DND-41 (cell line): Measurements from ENCODE around the gene CBARP.

Experiments used
- ATAC-seq: fragments of 200-7000 bp; cut with Tn5 transposase; 3 replicates; pipeline ENCODE4 v1.9.1; 2021; ENCODE audit warnings: low read depth; ENCODE audit not compliant: insufficient read depth
- DNase-seq: peaks from one replicate; pipeline ENCODE4 v3.0.0-alpha.2; 2020
- H2AFZ ChIP-seq: 2 replicates; pipeline ENCODE4 v1.6.0; 2012; ENCODE audit warnings: low read depth, low read length
- H3K27ac ChIP-seq: 2 replicates; pipeline ENCODE4 v1.5.1; 2012; ENCODE audit warnings: low read length, inconsistent platforms
- H3K27me3 ChIP-seq: fragments of 200-600 bp; sonication (generic); 2 replicates; pipeline ENCODE4 v1.6.0; 2012; ENCODE audit warnings: low read length, mild to moderate bottlenecking, inconsistent platforms; ENCODE audit not compliant: insufficient read depth, poor library complexity
- H3K36me3 ChIP-seq: 2 replicates; pipeline ENCODE4 v1.5.1; 2012; ENCODE audit warnings: low read length, inconsistent platforms; ENCODE audit not compliant: insufficient read depth
- H3K4me1 ChIP-seq: 2 replicates; pipeline ENCODE4 v1.5.1; 2012; ENCODE audit warnings: mild to moderate bottlenecking, low read length; ENCODE audit not compliant: insufficient read depth
- H3K4me2 ChIP-seq: 2 replicates; pipeline ENCODE4 v1.6.0; 2012; ENCODE audit warnings: mild to moderate bottlenecking, moderate library complexity, low read length, inconsistent platforms; ENCODE audit not compliant: insufficient read depth
- H3K4me3 ChIP-seq, 2 experiments: fragments of 200-600 bp in 1 of 2; shearing (Covaris generic) in 1 of 2; 2 replicates each; pipeline ENCODE4 v1.5.1; 2012 to 2016; ENCODE audit warnings: inconsistent platforms in 2 of 2, low read length in 2 of 2, mild to moderate bottlenecking in 2 of 2, low read depth in 1 of 2, moderate library complexity in 1 of 2
- H3K79me2 ChIP-seq: 2 replicates; pipeline ENCODE4 v1.6.0; 2012; ENCODE audit warnings: low read length, inconsistent platforms; ENCODE audit not compliant: insufficient read depth
- H3K9ac ChIP-seq: 2 replicates; pipeline ENCODE4 v1.6.0; 2012; ENCODE audit warnings: low read depth, mild to moderate bottlenecking, inconsistent platforms, low read length, moderate library complexity
- H3K9me3 ChIP-seq: 2 replicates; pipeline ENCODE4 v1.5.1; 2012; ENCODE audit warnings: low read length, moderate library complexity, mild to moderate bottlenecking, inconsistent platforms; ENCODE audit not compliant: insufficient read depth, severe bottlenecking
- H4K20me1 ChIP-seq: 2 replicates; pipeline ENCODE4 v1.6.0; 2012; ENCODE audit warnings: low read length; ENCODE audit not compliant: insufficient read depth
- EZH2 ChIP-seq: IDR thresholded peaks from 3 replicates; pipeline ENCODE4 v1.6.1; 2012; ENCODE audit warnings: borderline replicate concordance, low read depth, mild to moderate bottlenecking, moderate library complexity, low read length, inconsistent platforms; ENCODE audit not compliant: severe bottlenecking
- TF ChIP-seq, protein P1 (sequence below): IDR thresholded peaks from 2 replicates; pipeline ENCODE4 v1.5.1; 2012; ENCODE audit warnings: borderline replicate concordance, low read length, moderate library complexity, mild to moderate bottlenecking; ENCODE audit not compliant: poor library complexity, severe bottlenecking; ENCODE audit errors: extremely low read depth

CBARP gene

DNA sequence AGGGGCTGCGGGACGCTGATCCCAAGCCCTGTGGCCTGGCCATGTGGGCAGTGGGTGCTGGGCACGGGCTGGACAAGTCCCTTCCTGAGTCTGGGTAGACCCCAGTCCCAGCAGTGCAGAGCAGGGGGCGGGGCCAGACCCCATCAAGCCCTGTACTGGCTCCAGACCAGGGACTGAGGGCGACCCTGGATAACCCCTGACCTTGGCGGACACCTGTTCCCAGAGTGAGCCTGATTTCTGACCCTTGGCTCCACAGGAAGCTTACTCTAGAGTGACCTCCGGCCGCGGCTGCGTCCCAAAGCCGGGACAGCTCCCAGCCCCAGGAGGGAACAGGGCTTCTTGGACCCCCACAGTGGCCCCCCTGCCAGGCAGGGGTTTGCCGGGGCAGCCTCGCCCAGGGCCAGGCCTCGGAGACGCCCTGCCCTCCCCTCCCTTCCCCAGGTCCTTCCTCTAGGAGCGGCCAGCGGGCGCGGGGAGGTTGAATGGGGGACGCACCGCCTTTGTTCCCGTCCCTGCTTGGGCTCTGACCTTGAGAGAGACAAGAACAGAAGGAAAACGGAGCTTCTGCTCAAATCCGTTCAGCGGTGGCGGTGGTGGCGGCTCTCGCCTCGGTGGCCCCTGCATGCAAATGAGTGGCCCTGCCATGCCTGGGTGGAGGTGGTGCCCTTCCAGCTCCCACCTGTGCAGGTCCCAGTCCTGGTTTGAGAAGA lies 45.6 kb upstream of the CBARP start:
- Histone ChIP-seq H3K9ac (no peak overlapping the region), H3K36me3 (peaks cover 17% of the 10 kb centered on the region), H3K27ac (no peak overlapping the region), H3K79me2 (no peaks in the 10 kb centered on the region), H3K4me3 (no peak overlapping the region), H4K20me1 (peaks cover 16% of the 10 kb centered on the region), H3K4me2 (no peak overlapping the region), H2AFZ (no peak overlapping the region), H3K4me1 (no peaks in the 10 kb centered on the region), H3K27me3 (no peaks in the 10 kb centered on the region), H3K9me3 (no peaks in the 10 kb centered on the region)
- ATAC-seq (no peak), DNase-seq (no peak)
- TF ChIP-seq EZH2 = no peak
- TF ChIP-seq, protein P1, sequence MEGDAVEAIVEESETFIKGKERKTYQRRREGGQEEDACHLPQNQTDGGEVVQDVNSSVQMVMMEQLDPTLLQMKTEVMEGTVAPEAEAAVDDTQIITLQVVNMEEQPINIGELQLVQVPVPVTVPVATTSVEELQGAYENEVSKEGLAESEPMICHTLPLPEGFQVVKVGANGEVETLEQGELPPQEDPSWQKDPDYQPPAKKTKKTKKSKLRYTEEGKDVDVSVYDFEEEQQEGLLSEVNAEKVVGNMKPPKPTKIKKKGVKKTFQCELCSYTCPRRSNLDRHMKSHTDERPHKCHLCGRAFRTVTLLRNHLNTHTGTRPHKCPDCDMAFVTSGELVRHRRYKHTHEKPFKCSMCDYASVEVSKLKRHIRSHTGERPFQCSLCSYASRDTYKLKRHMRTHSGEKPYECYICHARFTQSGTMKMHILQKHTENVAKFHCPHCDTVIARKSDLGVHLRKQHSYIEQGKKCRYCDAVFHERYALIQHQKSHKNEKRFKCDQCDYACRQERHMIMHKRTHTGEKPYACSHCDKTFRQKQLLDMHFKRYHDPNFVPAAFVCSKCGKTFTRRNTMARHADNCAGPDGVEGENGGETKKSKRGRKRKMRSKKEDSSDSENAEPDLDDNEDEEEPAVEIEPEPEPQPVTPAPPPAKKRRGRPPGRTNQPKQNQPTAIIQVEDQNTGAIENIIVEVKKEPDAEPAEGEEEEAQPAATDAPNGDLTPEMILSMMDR = no peak

DNA sequence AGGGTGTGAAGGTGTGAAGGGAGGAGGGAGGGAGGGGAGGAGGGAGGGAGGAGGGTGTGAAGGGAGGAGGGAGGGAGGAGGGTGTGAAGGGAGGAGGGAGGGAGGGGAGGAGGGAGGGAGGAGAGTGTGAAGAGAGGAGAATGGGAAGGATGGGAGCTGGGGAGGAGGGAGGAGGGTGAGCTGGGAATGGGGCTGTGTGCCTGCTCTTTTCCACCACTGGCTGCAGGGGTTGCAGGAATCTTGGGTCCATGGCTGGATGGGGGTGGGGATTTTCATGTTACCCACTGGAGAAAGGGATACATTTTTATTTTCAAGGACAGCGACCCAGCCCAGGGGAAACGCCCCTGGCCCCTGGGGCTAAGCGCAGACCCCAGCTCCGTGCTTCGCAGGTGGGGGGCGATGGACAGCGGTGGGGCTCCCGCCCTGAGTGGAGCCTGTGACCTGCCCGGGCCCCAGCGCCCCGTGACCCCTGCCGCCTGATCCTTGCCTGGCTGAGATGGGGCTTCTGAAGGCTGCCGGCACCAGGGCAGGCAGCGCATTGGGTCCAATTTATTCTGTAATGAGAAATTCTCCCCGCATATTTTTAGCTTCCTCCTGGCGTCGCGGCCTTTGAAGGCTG lies 44.9 kb upstream of the CBARP start:
- no peak for TF ChIP-seq EZH2
- TF ChIP-seq, protein P1 = no peak
- DNase-seq (no peak), ATAC-seq (no peak)
- Histone ChIP-seq H3K4me2 (no peak overlapping the region), H3K9ac (no peak overlapping the region), H3K4me3 (no peak overlapping the region), H2AFZ (no peak overlapping the region), H3K9me3 (no peaks in the 10 kb centered on the region), H3K4me1 (no peaks in the 10 kb centered on the region), H3K27ac (no peak overlapping the region), H3K36me3 (peaks cover 23% of the 10 kb centered on the region), H4K20me1 (peaks cover 16% of the 10 kb centered on the region), H3K79me2 (peaks cover 3% of the 10 kb centered on the region; the same call in 1 of the 2 replicates), H3K27me3 (no peaks in the 10 kb centered on the region)

DNA sequence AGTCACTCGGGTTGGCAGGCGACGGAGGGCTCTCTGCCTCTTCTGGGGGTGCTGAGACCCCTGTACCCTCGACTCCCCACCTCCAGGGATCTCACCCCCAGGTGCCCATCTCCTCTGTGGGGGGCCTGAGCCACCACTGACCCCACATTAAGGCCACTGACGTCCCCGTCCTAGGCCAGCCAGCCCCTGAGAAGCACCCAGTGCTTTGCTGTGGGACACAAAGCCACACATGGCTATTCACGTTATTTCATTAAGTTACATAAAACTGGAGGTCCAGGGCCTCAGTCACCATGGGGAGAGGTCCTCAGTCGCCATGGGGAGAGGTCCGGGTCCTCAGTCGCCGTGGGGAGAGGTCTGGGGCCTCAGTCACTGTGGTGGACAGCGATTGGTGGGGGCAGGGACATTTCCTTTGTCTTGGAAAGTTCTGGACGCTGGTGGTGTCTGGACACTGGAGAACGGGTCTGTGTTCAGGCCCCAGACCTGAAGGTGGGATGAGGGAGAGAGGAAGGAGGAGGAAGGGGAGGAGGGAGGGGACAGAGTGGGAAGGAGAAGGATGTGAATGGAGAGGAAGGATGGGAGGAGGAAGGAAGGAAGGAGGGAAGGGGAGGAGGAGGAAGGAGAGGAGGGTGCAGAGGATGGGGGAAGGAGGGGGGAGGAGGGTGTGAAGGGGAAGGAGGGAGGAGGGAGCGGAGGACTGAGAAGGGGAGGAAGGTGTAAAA lies 43.9 kb upstream of the CBARP start:
- Histone ChIP-seq H2AFZ (no peak overlapping the region), H3K9ac (no peak overlapping the region), H3K36me3 (peaks cover 32% of the 10 kb centered on the region)

More for the DNA sequence above, 43.9 kb upstream of the CBARP start:
- H3K4me2 ChIP-seq = no peak overlapping the region
- H3K9me3 ChIP-seq = no peaks in the 10 kb centered on the region
- H3K4me3 ChIP-seq = no peak overlapping the region
- peaks cover 12% of the 10 kb centered on the region for H3K79me2 ChIP-seq
- TF ChIP-seq EZH2 = no peak
- TF ChIP-seq, protein P1 = no peak
- peaks cover 21% of the 10 kb centered on the region for H4K20me1 ChIP-seq
- no peaks in the 10 kb centered on the region for H3K27me3 ChIP-seq
- ATAC-seq = no peak
- H3K4me1 ChIP-seq = peaks cover 8% of the 10 kb centered on the region
- no peak overlapping the region for H3K27ac ChIP-seq
- DNase-seq = no peak
